Loucy (cell line): Measurements from ENCODE around the gene SIRT1.

Experiments
- H2AFZ ChIP-seq: fragments of 200-600 bp; sonication (generic); 2 replicates; pipeline ENCODE4 v1.6.0; 2016; ENCODE audit warnings: antibody characterized with exemption, mild to moderate bottlenecking, low read length, moderate library complexity
- H3F3A ChIP-seq: fragments of 200-600 bp; 2 replicates; pipeline ENCODE4 v1.6.0; 2016; ENCODE audit warnings: antibody characterized with exemption, low read depth, mild to moderate bottlenecking
- H3K27me3 ChIP-seq: fragments of 200-600 bp; sonication (generic); 2 replicates; pipeline ENCODE4 v1.6.1; 2014; ENCODE audit warnings: low read length, mild to moderate bottlenecking; ENCODE audit not compliant: insufficient read depth, poor library complexity, severe bottlenecking
- H3K36me3 ChIP-seq: fragments of 200-600 bp; sonication (generic); 2 replicates; pipeline ENCODE4 v1.6.1; 2016; ENCODE audit warnings: low read length; ENCODE audit not compliant: insufficient read depth
- H3K4me1 ChIP-seq: fragments of 200-600 bp; sonication (generic); 2 replicates; pipeline ENCODE4 v1.5.1; 2014; ENCODE audit warnings: low read length, mild to moderate bottlenecking; ENCODE audit not compliant: insufficient read depth, poor library complexity, severe bottlenecking
- H3K4me2 ChIP-seq: fragments of 200-600 bp; sonication (generic); 2 replicates; pipeline ENCODE4 v1.6.0; 2014; ENCODE audit warnings: antibody characterized with exemption, low read length, low read depth, mild to moderate bottlenecking; ENCODE audit not compliant: poor library complexity, severe bottlenecking
- H3K4me3 ChIP-seq: fragments of 200-600 bp; sonication (generic); 2 replicates; pipeline ENCODE4 v1.5.1; 2014; ENCODE audit warnings: low read length, mild to moderate bottlenecking, mixed read lengths; ENCODE audit not compliant: poor library complexity, severe bottlenecking
- H3K79me2 ChIP-seq: fragments of 200-600 bp; sonication (generic); 2 replicates; pipeline ENCODE4 v1.6.1; 2014; ENCODE audit warnings: low read length; ENCODE audit not compliant: insufficient read depth
- H3K9ac ChIP-seq: fragments of 200-600 bp; sonication (generic); 2 replicates; pipeline ENCODE4 v1.6.0; 2014; ENCODE audit warnings: mild to moderate bottlenecking, low read depth, low read length, moderate library complexity; ENCODE audit not compliant: poor library complexity, severe bottlenecking
- H3K9me2 ChIP-seq: fragments of 200-600 bp; sonication (generic); replicated peaks from 2 replicates; pipeline ENCODE4 v1.6.1; 2016; ENCODE audit warnings: low read depth, low read length, mixed read lengths
- H3K9me3 ChIP-seq: fragments of 200-600 bp; sonication (generic); 2 replicates; pipeline ENCODE4 v1.6.1; 2014; ENCODE audit warnings: mild to moderate bottlenecking, antibody characterized with exemption, low read length, low read depth; ENCODE audit not compliant: insufficient read depth
- H4K20me1 ChIP-seq: fragments of 200-600 bp; sonication (generic); 2 replicates; pipeline ENCODE4 v1.6.0; 2014; ENCODE audit warnings: antibody characterized with exemption, low read length, mild to moderate bottlenecking; ENCODE audit not compliant: insufficient read depth, poor library complexity, severe bottlenecking
- CTCF ChIP-seq: fragments of 200-600 bp; sonication (generic); conservative IDR thresholded peaks from 2 replicates; pipeline ENCODE4 v1.5.1; 2014; ENCODE audit warnings: mild to moderate bottlenecking, antibody characterized with exemption, low read length
- EZH2phosphoT487 ChIP-seq: fragments of 200-600 bp; IDR thresholded peaks from 2 replicates; pipeline ENCODE4 v1.6.1; 2018; ENCODE audit warnings: antibody characterized with exemption, mild to moderate bottlenecking, moderate library complexity, borderline replicate concordance

SIRT1 gene

DNA sequence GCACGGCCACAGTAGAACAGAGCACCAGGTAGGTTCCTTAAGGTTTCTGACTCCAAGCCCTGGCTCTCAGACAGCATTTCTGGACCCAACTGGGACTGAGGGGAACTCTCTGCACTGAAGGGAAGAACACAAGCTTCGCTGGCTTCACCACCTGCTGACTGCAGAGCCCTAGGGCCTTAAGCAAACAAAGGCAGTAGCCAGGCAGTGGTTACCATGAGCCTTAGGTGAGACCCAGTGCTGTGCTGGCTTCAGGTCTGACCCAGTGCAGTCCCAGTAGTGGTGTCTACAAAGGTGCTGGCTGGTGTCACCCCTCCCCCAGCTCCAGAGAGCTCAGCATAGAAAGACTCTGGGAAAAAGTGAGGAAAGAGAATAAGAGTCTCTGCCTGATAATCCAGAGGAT lies 59.5 kb downstream of the SIRT1 start:
- H3K27me3 ChIP-seq = no peaks in the 10 kb centered on the region
- no peak overlapping the region for H3K4me3 ChIP-seq
- peaks cover 18% of the 10 kb centered on the region; the same call in 1 of the 2 replicates for H3K36me3 ChIP-seq
- no peak overlapping the region for H2AFZ ChIP-seq
- no peaks in the 10 kb centered on the region for H3K79me2 ChIP-seq
- H3K9ac ChIP-seq = no peak overlapping the region
- H3K4me1 ChIP-seq = no peaks in the 10 kb centered on the region
- no peaks in the 10 kb centered on the region for H3K9me2 ChIP-seq
- no peaks in the 10 kb centered on the region for H3F3A ChIP-seq
- H3K4me2 ChIP-seq = no peak overlapping the region
- no peaks in the 10 kb centered on the region for H3K9me3 ChIP-seq
- H4K20me1 ChIP-seq = no peaks in the 10 kb centered on the region
- TF ChIP-seq CTCF = no peak

DNA sequence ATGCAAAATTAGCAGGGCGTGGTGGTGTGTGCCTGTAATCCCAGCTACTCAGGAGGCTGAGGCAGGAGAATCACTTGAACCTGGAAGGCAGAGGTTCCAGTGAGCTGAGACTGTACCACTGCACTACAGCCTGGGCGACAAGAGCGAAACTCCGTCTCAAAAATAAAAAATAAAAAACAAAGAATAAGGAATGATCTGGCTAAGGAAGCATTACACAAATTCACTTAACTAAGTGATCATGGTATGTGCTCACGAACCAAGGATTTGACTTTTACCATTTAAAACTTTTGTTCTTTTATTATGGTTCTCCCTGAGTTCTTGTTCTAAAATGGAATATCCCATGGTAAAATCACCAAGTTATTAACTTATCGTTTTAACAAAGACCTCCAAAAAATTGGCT lies 71.2 kb downstream of the SIRT1 start:
- Histone ChIP-seq H4K20me1 (no peaks in the 10 kb centered on the region), H3K9me3 (no peaks in the 10 kb centered on the region), H3K36me3 (no peaks in the 10 kb centered on the region), H3K9ac (no peak overlapping the region), H3K27me3 (no peaks in the 10 kb centered on the region), H2AFZ (no peak overlapping the region), H3K4me2 (no peak overlapping the region), H3K4me1 (no peaks in the 10 kb centered on the region), H3K9me2 (no peaks in the 10 kb centered on the region), H3F3A (no peaks in the 10 kb centered on the region), H3K4me3 (no peak overlapping the region), H3K79me2 (no peaks in the 10 kb centered on the region)
- no peak for TF ChIP-seq EZH2phosphoT487
- TF ChIP-seq CTCF = no peak

GRCh38 chr10:67959839-67960476 lies 75.5 kb downstream of the SIRT1 start:
- Histone ChIP-seq H3K79me2 (no peaks in the 10 kb centered on the region), H3K4me1 (no peaks in the 10 kb centered on the region), H3K36me3 (no peaks in the 10 kb centered on the region), H3K9me2 (no peaks in the 10 kb centered on the region), H4K20me1 (no peaks in the 10 kb centered on the region), H3F3A (no peaks in the 10 kb centered on the region), H3K9ac (no peak overlapping the region), H2AFZ (no peak overlapping the region), H3K4me2 (no peak overlapping the region), H3K27me3 (no peaks in the 10 kb centered on the region), H3K9me3 (no peaks in the 10 kb centered on the region), H3K4me3 (no peak overlapping the region)
- TF ChIP-seq EZH2phosphoT487 (no peak), CTCF (no peak)
